ENCODE data around the gene SAT2. TPM values are rescaled to one million over a fixed set of nuclear protein-coding genes. Genes with fewer than 3 reads are reported as not detected.

Gene SAT2
- total and polyA plus RNA-seq, 2 of the 13 experiments (the other 11 are each of a cell fraction or from before 2014, with no cell fraction given), result 37.6 to 93.7 TPM

GRCh38 chr17:7614425-7615264, 13.0 kb downstream of the SAT2 start, which contains the start of gene FXR2 (continued):
- peak; percentile 31 for TF ChIP-seq SP4 (CRISPR knock-in tag; IDR thresholded peaks at IDR 0.05)
- TF ChIP-seq, protein P1, sequence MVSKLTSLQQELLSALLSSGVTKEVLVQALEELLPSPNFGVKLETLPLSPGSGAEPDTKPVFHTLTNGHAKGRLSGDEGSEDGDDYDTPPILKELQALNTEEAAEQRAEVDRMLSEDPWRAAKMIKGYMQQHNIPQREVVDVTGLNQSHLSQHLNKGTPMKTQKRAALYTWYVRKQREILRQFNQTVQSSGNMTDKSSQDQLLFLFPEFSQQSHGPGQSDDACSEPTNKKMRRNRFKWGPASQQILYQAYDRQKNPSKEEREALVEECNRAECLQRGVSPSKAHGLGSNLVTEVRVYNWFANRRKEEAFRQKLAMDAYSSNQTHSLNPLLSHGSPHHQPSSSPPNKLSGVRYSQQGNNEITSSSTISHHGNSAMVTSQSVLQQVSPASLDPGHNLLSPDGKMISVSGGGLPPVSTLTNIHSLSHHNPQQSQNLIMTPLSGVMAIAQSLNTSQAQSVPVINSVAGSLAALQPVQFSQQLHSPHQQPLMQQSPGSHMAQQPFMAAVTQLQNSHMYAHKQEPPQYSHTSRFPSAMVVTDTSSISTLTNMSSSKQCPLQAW (CRISPR knock-in tag; IDR thresholded peaks at IDR 0.05), result peak; percentile 40; the same call in 1 of the 2 replicates
- peak; percentile 85; the same call in 1 of the 2 replicates for TF ChIP-seq ZNF777 (CRISPR knock-in tag; IDR thresholded peaks at IDR 0.05)
- TF ChIP-seq SP1 (IDR thresholded peaks at IDR 0.05), result no peak
- TF ChIP-seq SP1 (CRISPR knock-in tag; IDR thresholded peaks at IDR 0.05), result peak; percentile 72; the same call in 1 of the 2 replicates
- peak; percentile 20 for TF ChIP-seq TAF15 (IDR thresholded peaks at IDR 0.05; ENCODE audit: low read depth, low read length, poor library complexity, severe bottlenecking)
- TF ChIP-seq, protein P2, sequence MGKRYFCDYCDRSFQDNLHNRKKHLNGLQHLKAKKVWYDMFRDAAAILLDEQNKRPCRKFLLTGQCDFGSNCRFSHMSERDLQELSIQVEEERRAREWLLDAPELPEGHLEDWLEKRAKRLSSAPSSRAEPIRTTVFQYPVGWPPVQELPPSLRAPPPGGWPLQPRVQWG (CRISPR knock-in tag; IDR thresholded peaks at IDR 0.05; ENCODE audit: borderline replicate concordance, low read depth), result no peak
- no peak for TF ChIP-seq BRF2 (CRISPR knock-in tag; IDR thresholded peaks at IDR 0.05)
- TF ChIP-seq, protein P3, sequence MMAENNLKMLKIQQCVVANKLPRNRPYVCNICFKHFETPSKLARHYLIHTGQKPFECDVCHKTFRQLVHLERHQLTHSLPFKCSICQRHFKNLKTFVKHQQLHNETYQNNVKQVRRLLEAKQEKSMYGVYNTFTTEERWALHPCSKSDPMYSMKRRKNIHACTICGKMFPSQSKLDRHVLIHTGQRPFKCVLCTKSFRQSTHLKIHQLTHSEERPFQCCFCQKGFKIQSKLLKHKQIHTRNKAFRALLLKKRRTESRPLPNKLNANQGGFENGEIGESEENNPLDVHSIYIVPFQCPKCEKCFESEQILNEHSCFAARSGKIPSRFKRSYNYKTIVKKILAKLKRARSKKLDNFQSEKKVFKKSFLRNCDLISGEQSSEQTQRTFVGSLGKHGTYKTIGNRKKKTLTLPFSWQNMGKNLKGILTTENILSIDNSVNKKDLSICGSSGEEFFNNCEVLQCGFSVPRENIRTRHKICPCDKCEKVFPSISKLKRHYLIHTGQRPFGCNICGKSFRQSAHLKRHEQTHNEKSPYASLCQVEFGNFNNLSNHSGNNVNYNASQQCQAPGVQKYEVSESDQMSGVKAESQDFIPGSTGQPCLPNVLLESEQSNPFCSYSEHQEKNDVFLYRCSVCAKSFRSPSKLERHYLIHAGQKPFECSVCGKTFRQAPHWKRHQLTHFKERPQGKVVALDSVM (CRISPR knock-in tag; IDR thresholded peaks at IDR 0.05), result no peak; the same call in 1 of the 2 replicates
- no peak for TF ChIP-seq IKZF1 (IDR thresholded peaks at IDR 0.05)
- TF ChIP-seq FOXK1 (CRISPR knock-in tag; IDR thresholded peaks at IDR 0.05; ENCODE audit: borderline replicate concordance, low read depth), result peak; percentile 67; the same call in 1 of the 2 replicates
- TF ChIP-seq ZNF207 (IDR thresholded peaks at IDR 0.05; ENCODE audit: borderline replicate concordance), result no peak
- TF ChIP-seq NCOR1 (IDR thresholded peaks at IDR 0.05; ENCODE audit: borderline replicate concordance, low read length), result no peak
- no peak for TF ChIP-seq ZFP37 (CRISPR knock-in tag; IDR thresholded peaks at IDR 0.05; ENCODE audit: borderline replicate concordance)
- 0 out of 2 replicates have a peak, but pooled peaks have one; percentile 26 for TF ChIP-seq HOXD1 (CRISPR knock-in tag; IDR thresholded peaks at IDR 0.05)
- no peak; the same call in 1 of the 2 replicates for TF ChIP-seq ZNF367 (CRISPR knock-in tag; IDR thresholded peaks at IDR 0.05; ENCODE audit: borderline replicate concordance)
- peak; percentile 62; the same call in 1 of the 2 replicates for TF ChIP-seq ZNF280B (CRISPR knock-in tag; IDR thresholded peaks at IDR 0.05; ENCODE audit: borderline replicate concordance)
- TF ChIP-seq DNMT1 (CRISPR knock-in tag; IDR thresholded peaks at IDR 0.05), result 0 out of 2 replicates have a peak, but pooled peaks have one; percentile 31
- TF ChIP-seq DR1 (CRISPR knock-in tag; IDR thresholded peaks at IDR 0.05), result no peak
- TF ChIP-seq MIXL1 (CRISPR knock-in tag; IDR thresholded peaks at IDR 0.05), result no peak
- TF ChIP-seq, protein P4, sequence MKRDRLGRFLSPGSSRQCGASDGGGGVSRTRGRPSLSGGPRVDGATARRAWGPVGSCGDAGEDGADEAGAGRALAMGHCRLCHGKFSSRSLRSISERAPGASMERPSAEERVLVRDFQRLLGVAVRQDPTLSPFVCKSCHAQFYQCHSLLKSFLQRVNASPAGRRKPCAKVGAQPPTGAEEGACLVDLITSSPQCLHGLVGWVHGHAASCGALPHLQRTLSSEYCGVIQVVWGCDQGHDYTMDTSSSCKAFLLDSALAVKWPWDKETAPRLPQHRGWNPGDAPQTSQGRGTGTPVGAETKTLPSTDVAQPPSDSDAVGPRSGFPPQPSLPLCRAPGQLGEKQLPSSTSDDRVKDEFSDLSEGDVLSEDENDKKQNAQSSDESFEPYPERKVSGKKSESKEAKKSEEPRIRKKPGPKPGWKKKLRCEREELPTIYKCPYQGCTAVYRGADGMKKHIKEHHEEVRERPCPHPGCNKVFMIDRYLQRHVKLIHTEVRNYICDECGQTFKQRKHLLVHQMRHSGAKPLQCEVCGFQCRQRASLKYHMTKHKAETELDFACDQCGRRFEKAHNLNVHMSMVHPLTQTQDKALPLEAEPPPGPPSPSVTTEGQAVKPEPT (CRISPR knock-in tag; IDR thresholded peaks at IDR 0.05; ENCODE audit: low read depth), result no peak

Measured in HepG2 (cell line).